T1000 (cell line): Measurements from ENCODE around the gene AGBL4.

Source experiments
- DNase-seq: peaks from one replicate; lab custom pipeline; 2025; ENCODE audit warnings: mixed read lengths; lab: John Stamatoyannopoulos, UW

AGBL4 gene

DNA sequence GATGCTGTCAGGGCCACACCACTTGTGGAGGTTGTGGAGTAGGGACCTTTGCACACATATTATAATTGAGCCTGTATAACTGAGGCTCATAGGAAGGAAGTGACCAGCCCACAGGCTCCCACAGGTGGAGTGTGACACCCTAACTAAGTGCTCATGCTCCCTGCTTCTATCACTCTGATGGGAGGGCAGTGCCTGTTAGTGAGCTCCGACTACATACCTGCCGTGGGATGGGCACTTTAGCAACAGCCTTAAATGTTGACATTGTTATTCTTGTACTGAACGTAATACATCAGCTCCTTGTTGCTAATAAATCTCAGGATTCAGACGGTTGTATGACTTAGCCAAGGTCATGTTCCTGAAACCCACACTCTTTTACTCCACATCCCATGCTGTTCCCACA is 1305.0 kb downstream of the AGBL4 start:
- DNase-seq: no peak

DNA sequence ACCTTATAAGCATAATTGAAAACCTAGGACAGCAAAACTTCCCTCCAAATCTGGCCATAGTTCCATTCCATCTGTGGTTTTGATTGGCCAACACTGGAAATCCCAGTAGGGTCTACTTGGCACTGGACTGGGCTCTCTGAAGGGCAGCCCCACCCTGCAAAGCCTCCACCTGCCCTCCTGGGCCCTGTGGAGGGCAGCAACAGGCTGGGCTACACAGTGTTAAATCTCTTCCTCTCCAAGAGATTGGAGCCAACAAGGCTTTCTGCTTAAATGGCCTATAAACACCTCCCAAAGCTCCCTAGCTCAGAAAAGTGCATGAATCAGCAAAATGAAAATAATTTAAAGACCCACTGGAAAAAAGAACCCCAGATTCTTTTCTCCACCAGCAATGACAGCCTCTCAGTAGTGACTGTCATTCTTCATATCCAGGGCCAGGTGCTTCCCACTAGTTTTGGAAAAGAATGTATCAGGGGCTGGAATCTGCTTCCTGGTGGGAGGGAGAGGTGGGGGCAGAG is 1305.6 kb downstream of the AGBL4 start:
- no peak for DNase-seq

DNA sequence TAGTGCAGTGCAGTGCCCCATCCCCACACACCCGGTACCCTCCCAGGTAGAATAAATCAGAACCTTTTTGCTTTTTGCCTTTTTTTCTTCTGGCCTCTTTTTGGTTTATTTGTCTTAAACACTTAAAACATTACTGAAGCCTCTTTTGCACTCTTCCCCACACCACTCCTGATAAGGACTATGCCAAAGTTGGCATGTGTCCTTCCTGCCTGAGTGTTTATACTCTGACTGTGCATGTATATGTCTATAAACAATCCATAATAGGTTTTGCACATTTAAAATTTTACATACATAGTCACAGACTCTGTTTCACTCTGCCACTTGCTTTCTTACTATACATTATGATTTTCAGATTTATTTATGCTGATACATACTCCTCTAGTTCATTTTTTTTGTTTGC is 1306.7 kb downstream of the AGBL4 start:
- no peak for DNase-seq

DNA sequence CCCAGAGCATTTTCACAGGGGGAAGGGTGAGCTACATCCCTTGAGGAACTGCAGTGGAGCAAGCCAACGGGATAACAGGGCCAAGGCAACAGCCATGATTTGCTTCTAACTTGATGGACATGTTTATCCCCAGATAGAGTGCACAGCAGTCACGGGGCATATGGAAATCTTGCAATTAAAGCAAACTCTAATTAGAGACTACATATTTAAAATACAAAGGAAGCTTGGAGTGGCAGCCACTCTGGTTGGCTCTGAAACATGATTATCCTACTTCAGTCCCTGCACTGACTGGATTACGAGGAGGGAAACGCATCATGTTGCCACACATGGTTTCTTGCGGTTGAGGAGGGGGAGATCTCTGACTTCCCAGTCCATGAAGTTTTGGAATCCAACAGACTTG is 1307.8 kb downstream of the AGBL4 start:
- no peak for DNase-seq

- no peak for DNase-seq
Measured at GRCh38 chr1:48710915-48711314, 1312.8 kb downstream of the AGBL4 start.

DNA sequence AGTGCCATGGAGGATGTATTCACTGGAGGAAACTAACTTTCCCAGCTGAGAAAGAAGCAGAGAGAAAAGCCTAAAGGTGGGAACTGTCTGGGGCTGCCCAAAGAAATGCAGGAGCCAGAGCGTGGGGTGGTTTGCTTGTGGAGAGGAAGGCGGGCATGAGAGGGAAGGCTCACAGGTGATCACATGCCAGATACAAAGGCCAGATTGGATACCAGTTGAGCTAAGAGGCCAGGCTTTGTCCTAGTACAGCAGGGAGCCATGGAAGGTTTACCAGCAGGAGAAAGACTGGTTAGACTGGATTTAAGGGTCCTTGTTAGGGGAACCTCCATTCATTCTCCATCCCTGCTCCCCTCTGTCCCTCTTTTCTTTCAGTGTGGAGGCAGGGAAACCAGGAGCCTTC is 1313.4 kb downstream of the AGBL4 start:
- no peak for DNase-seq

DNA sequence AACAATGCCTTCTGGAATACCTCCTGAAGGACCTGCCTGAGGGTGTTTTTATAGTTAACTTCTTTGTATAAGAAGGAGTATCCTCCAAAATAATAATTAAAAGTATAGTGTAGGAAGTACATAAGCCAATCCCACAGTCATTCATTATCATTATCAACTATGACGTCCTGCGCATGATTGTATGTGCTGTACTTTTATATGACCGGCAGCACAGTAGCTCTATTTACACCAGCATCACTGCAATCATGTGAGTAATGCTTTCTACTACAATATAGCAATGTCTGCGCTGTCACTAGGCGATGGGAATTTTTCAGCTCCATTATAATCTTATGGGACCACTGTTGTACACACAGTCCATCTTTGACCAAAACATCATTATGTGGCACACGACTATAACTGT is 1319.0 kb downstream of the AGBL4 start:
- no peak for DNase-seq

DNA sequence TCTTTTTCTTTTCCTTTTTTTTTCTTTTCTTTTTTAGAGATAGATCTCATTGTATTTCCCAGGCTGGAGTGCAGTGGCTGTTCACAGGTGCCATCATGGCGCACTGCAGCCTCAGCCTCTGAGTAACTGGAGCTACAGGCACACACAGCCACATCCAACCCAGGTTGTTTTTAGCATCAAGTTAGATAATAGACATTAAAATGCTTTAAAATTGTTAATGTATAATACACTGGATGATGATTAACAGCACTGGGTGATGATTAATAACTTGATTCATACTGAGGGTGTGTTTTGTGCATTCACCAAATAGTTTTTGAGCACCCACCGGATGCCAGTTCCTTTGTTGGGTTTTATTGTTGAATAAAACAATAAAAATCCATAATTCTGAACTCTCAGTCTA is 1322.3 kb downstream of the AGBL4 start:
- no peak for DNase-seq

- peak; percentile 25 for DNase-seq
Measured at GRCh38 chr1:48697066-48697707, 1326.6 kb downstream of the AGBL4 start.

DNA sequence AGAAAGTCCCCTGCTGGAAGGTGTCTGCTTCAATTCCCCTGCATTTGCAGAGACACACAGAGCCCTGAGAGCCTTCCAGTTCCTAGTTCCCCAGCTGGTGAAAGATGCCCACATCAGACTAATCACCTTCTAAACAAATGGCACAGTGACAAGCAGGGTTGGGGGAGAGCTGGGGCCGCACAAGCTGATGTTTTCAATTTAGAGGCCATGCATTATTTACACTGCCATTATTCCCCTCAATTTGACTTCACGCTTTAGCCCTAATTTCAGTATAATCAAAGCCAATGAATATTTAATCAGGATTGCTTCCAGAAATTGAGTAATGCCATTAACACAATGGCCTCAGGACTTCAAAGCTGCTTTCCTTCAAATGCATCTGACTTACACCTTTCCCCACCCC is 1328.6 kb downstream of the AGBL4 start:
- no peak for DNase-seq

GRCh38 chr1:48693674-48694320 is 1330.0 kb downstream of the AGBL4 start:
- no peak for DNase-seq

DNA sequence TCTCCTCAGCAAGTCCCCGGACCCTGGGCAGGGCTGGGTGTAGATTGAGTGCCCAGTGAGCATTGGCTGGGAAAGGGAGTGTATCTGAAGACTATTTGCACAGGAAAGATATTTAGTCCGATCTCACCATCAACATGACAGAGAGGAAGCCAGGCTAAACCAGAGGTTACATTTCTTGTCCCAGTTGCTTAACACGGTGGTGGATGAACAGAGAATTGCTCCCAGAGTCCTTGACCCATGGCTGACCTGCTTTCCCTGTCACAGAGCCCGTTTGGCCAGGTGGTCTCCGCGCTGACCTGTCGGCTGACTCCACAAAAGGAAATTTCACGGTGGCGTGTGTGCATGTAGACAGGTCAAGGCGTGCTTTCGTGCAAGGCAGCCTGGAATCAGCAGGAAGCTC is 1330.6 kb downstream of the AGBL4 start:
- DNase-seq: no peak

DNA sequence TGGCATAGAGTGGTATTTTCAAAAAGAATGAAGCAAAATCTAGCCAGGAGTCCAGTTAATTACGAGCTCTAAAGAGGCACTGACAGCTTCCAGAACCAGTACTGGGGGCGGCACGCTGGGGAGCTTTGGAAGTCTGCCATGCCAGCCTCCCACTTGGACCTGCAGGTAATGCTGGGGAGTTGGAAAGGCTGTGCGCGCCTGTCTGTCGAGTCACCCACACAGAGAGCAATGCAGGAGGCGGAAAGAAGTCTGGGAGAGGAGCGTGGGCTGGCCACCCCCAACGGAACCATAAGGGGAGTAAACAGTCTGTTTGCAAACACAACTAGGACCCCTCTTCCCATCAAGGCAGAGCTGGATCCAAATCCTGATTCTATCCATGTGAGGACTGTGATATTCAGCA is 1331.5 kb downstream of the AGBL4 start:
- no peak for DNase-seq

- DNase-seq: no peak
Measured at GRCh38 chr1:48691429-48692001, 1332.2 kb downstream of the AGBL4 start.

- no peak for DNase-seq
Measured at GRCh38 chr1:48688102-48688760, 1335.5 kb downstream of the AGBL4 start.

GRCh38 chr1:48687282-48688045 is 1336.3 kb downstream of the AGBL4 start:
- no peak for DNase-seq

DNA sequence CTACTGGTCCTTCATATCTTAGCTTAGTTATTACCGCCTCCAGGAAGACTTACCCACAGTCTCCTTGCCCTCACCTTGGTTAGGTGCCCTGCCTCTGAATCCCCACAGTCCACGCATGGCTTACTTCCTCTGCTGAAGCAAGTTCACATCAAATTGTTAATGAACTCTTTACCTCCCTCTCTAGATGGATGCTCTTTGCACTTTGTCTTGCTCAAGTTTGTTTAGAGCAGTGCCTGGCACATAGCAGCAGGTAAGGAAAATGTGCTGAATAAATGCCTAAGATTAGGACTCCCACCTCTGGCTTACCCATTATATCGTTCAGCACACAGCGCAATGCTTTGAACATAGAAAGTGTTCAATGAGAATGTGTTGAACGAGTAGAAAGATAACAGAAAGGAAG is 1337.6 kb downstream of the AGBL4 start:
- DNase-seq: no peak

- DNase-seq: no peak
Measured at GRCh38 chr1:48684381-48684780, 1339.4 kb downstream of the AGBL4 start.

GRCh38 chr1:48683839-48684238 is 1339.9 kb downstream of the AGBL4 start:
- no peak for DNase-seq

GRCh38 chr1:48681476-48682305 is 1342.1 kb downstream of the AGBL4 start:
- DNase-seq: no peak

DNA sequence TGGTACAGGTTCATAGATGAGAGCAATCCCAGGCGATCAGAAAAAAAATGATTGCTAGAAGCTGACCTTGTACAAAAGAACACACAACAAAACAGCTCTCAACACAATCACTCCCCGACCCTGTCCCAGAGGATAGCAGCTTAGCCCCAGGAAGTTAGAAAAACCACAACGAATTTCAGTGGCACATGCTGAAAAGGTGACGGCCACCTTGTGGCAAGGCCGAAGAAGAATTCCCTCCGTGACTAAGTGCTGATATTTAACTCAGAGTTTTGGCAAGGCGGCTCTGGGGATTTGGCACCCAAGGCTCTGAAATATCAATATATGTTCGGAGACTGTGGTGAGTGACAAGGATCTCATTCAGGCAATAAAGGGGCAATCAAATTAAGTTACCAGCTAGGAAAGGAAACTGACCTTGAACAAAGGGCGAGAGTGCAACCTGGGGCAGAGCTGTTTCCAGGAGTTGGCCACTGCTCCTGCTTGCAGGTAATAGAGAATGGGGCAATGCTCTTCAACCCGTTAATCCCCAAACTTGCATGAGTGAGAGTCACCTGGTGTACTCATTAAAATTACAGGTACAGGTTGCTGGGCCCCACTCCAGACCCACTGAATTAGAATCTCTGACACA is 1343.2 kb downstream of the AGBL4 start:
- DNase-seq: no peak
